ENCODE results near the gene IQCB1.

The IQCB1 gene

GRCh38 chr3:121740896-121741295, 94.0 kb downstream of the IQCB1 start:
- no peaks in the 10 kb centered on the region for H3K9me3 ChIP-seq
- DNase-seq, result no peak
- no peak overlapping the region for H3K4me3 ChIP-seq
- no peak for TF ChIP-seq CTCF (IDR thresholded peaks at IDR 0.05)
- no peaks in the 10 kb centered on the region for H3K36me3 ChIP-seq
- intact Hi-C loops (cut with DNase I; ENCODE audit: low total_unique reads), result loop anchor here (10.0 kb wide), 1 partner anchor 996 kb away; the partner anchor contains the start of genes GTF2E1 and RABL3
- H3K27me3 ChIP-seq, result no peaks in the 10 kb centered on the region
- H3K27ac ChIP-seq, result peak overlapping the region in 1 of 2 donors; percentile 4
- H3K4me1 ChIP-seq, result peaks cover 0 to 42% (median 14%) of the 10 kb centered on the region in 4 donors

GRCh38 chr3:121739902-121740301, 95.0 kb downstream of the IQCB1 start:
- Histone ChIP-seq H3K36me3 (no peaks in the 10 kb centered on the region), H3K27ac (no peak overlapping the region), H3K9me3 (no peaks in the 10 kb centered on the region), H3K27me3 (no peaks in the 10 kb centered on the region), H3K4me1 (peaks cover 0 to 37% (median 14%) of the 10 kb centered on the region in 4 donors), H3K4me3 (no peak overlapping the region)
- intact Hi-C loops (cut with DNase I; ENCODE audit: low total_unique reads), result loop anchor here (10.0 kb wide), 1 partner anchor 995 kb away; the partner anchor contains the start of genes GTF2E1 and RABL3
- DNase-seq, result no peak
- no peak for TF ChIP-seq CTCF (IDR thresholded peaks at IDR 0.05)

GRCh38 chr3:121737644-121738043, 97.2 kb downstream of the IQCB1 start:
- TF ChIP-seq CTCF (IDR thresholded peaks at IDR 0.05), result no peak
- no peaks in the 10 kb centered on the region for H3K27me3 ChIP-seq
- no peak overlapping the region for H3K27ac ChIP-seq
- H3K4me1 ChIP-seq, result peaks cover 0 to 42% (median 14%) of the 10 kb centered on the region in 4 donors
- DNase-seq, result no peak
- no peaks in the 10 kb centered on the region for H3K9me3 ChIP-seq
- intact Hi-C loops (cut with DNase I; ENCODE audit: low total_unique reads), result no loop called here
- H3K36me3 ChIP-seq, result no peaks in the 10 kb centered on the region
- H3K4me3 ChIP-seq, result no peak overlapping the region

- Histone ChIP-seq H3K27ac (no peak overlapping the region), H3K4me3 (no peak overlapping the region), H3K4me1 (peaks cover 0 to 46% (median 17%) of the 10 kb centered on the region in 4 donors), H3K9me3 (no peaks in the 10 kb centered on the region), H3K27me3 (no peaks in the 10 kb centered on the region), H3K36me3 (no peaks in the 10 kb centered on the region)
- DNase-seq, result no peak
- intact Hi-C loops (cut with DNase I; ENCODE audit: low total_unique reads), result no loop called here
- TF ChIP-seq CTCF (IDR thresholded peaks at IDR 0.05), result no peak
Observed at GRCh38 chr3:121736112-121736511, 98.7 kb downstream of the IQCB1 start.

GRCh38 chr3:121735047-121735696, 99.7 kb downstream of the IQCB1 start:
- no peaks in the 10 kb centered on the region for H3K9me3 ChIP-seq
- no peak overlapping the region for H3K4me3 ChIP-seq
- peaks cover 0 to 43% (median 15%) of the 10 kb centered on the region in 4 donors for H3K4me1 ChIP-seq
- no peak for DNase-seq
- no peak for TF ChIP-seq CTCF (IDR thresholded peaks at IDR 0.05)
- intact Hi-C loops (cut with DNase I; ENCODE audit: low total_unique reads), result no loop called here
- H3K27ac ChIP-seq, result no peak overlapping the region
- no peaks in the 10 kb centered on the region for H3K36me3 ChIP-seq
- no peaks in the 10 kb centered on the region for H3K27me3 ChIP-seq
